Spinal cord (tissue), 10 donors: Measurements from ENCODE around the gene CDC42BPG. TPM values are rescaled to one million over a fixed set of nuclear protein-coding genes. Genes with fewer than 3 reads are reported as not detected.
"Not testable (repeated sequence)": the region's sequence is repeated elsewhere in the genome, so short reads cannot be mapped to it uniquely, and the experiment has no call there.

Experiments used
- DNase-seq, 6 donors: peaks; one replicate each; pipeline versions ENCODE4 v3.0.0 to v3.0.0-alpha.2; 2013 to 2015; ENCODE audit warnings: low spot score in 6 of 6, low read depth in 4 of 6
- H3K27ac ChIP-seq: one replicate; pipeline ENCODE4 v1.5.1; 2013; ENCODE audit warnings: low read depth, low read length, control low read depth
- H3K27me3 ChIP-seq: one replicate; pipeline ENCODE4 v1.6.1; 2013; ENCODE audit warnings: low read length; ENCODE audit not compliant: control insufficient read depth, insufficient read depth
- H3K36me3 ChIP-seq: one replicate; pipeline ENCODE4 v1.6.1; 2013; ENCODE audit warnings: low read length; ENCODE audit not compliant: control insufficient read depth, insufficient read depth
- H3K4me1 ChIP-seq: one replicate; pipeline ENCODE4 v1.6.1; 2013; ENCODE audit warnings: low read length; ENCODE audit not compliant: control insufficient read depth, insufficient read depth
- H3K4me3 ChIP-seq: one replicate; pipeline ENCODE4 v1.5.1; 2013; ENCODE audit warnings: low read depth, low read length, control low read depth
- H3K9me3 ChIP-seq: one replicate; pipeline ENCODE4 v1.6.1; 2013; ENCODE audit warnings: low read length; ENCODE audit not compliant: control insufficient read depth, insufficient read depth
- WGBS: methylation state at CpG from one replicate; pipeline ENCODE4 v1.1.5; 2013; ENCODE audit warnings: missing lambda C conversion rate; ENCODE audit not compliant: insufficient coverage; 5-methylcytosine and 5-hydroxymethylcytosine counted together
- polyA plus RNA-seq, 2 donors: library from polyadenylated mRNA; unstranded; fragments of 120-200 nt; gene quantifications; one replicate each; pipeline ENCODE4 v1.2.1, GENCODE V29; 2013; ENCODE audit not compliant: insufficient read length in 2 of 2
- total RNA-seq, 2 donors: library from RNA; depleted of rRNA in 1 of 2; stranded (reverse); fragments of 120-200 nt in 1 of 2; fragments of >200 nt in 1 of 2; gene quantifications; one replicate each; pipeline versions ENCODE4 v1.2.3 to v1.2.4, GENCODE V29; 2013 to 2014
- donor health status: healthy.

The CDC42BPG gene
- total and polyA plus RNA-seq, 4 donors = 0.43 to 2.0 (median 1.1) TPM

- WGBS = 91% methylated on average over 8 of the region's 8 CpGs
- DNase-seq = no peak
- Histone ChIP-seq H3K27me3 (no peaks in the 10 kb centered on the region), H3K4me1 (peaks cover 24% of the 10 kb centered on the region), H3K27ac (no peak overlapping the region), H3K9me3 (no peaks in the 10 kb centered on the region), H3K36me3 (peaks cover 60% of the 10 kb centered on the region), H3K4me3 (no peak overlapping the region)
Observed at GRCh38 chr11:64851831-64852351, 7.4 kb upstream of the CDC42BPG start.

DNA sequence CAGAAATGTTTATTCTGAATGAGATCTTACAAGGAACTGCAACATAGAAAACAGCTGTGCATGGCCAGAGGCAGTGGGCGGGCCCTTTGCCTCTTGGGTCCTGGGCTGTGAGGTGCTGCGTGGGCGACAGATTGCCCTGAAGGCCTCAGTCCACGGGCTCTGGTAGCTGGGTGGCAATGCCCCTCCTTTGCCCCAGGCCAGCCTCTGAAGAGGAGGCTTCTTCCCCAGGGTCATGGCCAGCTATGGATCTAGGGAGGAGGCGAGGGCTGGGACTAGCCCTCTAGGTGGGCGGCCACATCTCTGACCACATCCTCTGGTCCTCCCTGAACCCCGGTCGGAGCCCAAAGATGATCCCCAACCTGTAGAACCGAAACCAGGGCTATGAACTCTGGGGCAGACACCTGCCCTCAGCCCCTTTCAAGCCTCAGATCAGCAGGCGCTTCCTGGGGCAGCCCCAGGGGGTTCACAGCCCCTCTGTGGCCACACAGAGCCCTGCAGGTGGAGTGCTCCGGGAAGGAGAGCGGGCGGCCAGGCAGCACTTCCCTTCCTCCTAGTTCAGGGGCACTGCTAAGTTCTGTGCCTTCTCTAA, 6.6 kb upstream of the CDC42BPG start:
- Histone ChIP-seq H3K4me1 (peaks cover 24% of the 10 kb centered on the region), H3K36me3 (peaks cover 52% of the 10 kb centered on the region), H3K9me3 (no peaks in the 10 kb centered on the region), H3K4me3 (no peak overlapping the region), H3K27ac (no peak overlapping the region), H3K27me3 (no peaks in the 10 kb centered on the region)
- WGBS = 63% methylated on average over 12 of the region's 13 CpGs
- no peak for DNase-seq

GRCh38 chr11:64849598-64850356, 5.3 kb upstream of the CDC42BPG start:
- H3K4me3 ChIP-seq = no peak overlapping the region
- no peak overlapping the region for H3K27ac ChIP-seq
- H3K27me3 ChIP-seq = peaks cover 2% of the 10 kb centered on the region
- H3K9me3 ChIP-seq = no peaks in the 10 kb centered on the region
- peaks cover 21% of the 10 kb centered on the region for H3K4me1 ChIP-seq
- 81% methylated on average over 8 of the region's 19 CpGs for WGBS
- H3K36me3 ChIP-seq = peaks cover 39% of the 10 kb centered on the region
- DNase-seq = peak in 1 of 6 donors; percentile 58

- peaks cover 19% of the 10 kb centered on the region for H3K4me1 ChIP-seq
- H3K36me3 ChIP-seq = peaks cover 31% of the 10 kb centered on the region
- H3K9me3 ChIP-seq = no peaks in the 10 kb centered on the region
- no peak overlapping the region for H3K27ac ChIP-seq
- H3K4me3 ChIP-seq = no peak overlapping the region
- H3K27me3 ChIP-seq = peaks cover 6% of the 10 kb centered on the region
- DNase-seq = no peak
- 60% methylated on average over 12 of the region's 16 CpGs for WGBS
Observed at GRCh38 chr11:64848826-64849597, 4.6 kb upstream of the CDC42BPG start.

- H3K27me3 ChIP-seq = peaks cover 13% of the 10 kb centered on the region
- DNase-seq = no peak
- H3K36me3 ChIP-seq = peaks cover 24% of the 10 kb centered on the region
- no peak overlapping the region for H3K4me3 ChIP-seq
- H3K27ac ChIP-seq = no peak overlapping the region
- WGBS = 73% methylated on average over 6 of the region's 6 CpGs
- peaks cover 20% of the 10 kb centered on the region for H3K4me1 ChIP-seq
- no peaks in the 10 kb centered on the region for H3K9me3 ChIP-seq
Observed at GRCh38 chr11:64848214-64848825, 3.9 kb upstream of the CDC42BPG start.

DNA sequence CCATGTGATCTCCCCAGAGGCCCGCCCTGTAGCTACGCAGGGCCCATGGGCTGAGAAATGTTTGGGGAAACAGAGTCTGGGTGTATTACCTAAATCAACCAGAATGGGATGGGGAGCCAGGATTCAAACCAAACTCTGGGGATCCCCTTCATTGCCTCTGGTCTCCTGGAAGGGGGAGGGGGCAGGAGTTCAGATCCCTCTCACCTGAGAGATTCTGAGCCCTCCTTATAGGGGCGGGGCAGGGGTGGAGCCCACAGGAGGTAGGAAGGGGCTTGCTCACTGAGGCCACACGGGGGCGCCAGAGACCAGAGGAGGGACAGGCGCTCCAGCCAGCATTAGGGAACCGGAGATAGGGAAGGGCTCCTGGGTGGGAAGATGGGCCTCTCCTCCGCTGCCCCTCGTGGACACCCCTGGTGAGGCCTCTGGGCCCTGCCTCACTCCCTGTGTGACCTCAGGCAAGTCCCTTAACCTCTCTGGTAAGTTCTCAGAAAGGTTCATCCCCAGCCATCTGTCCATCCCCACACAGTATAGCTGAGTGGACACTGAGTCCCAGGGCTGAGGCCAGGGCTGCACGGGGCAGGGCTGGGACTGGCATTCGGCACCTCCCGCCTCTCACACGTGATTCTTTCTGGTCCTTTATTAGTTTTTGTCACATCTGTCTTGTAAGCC, 2.7 kb upstream of the CDC42BPG start:
- H3K27me3 ChIP-seq = peaks cover 14% of the 10 kb centered on the region
- no peaks in the 10 kb centered on the region for H3K9me3 ChIP-seq
- DNase-seq = peak in 5 of 6 donors; percentile 77 to 96 (median 79)
- H3K4me3 ChIP-seq = no peak overlapping the region
- peaks cover 12% of the 10 kb centered on the region for H3K36me3 ChIP-seq
- H3K27ac ChIP-seq = no peak overlapping the region
- WGBS = 16% methylated on average over 9 of the region's 13 CpGs
- peaks cover 23% of the 10 kb centered on the region for H3K4me1 ChIP-seq

DNA sequence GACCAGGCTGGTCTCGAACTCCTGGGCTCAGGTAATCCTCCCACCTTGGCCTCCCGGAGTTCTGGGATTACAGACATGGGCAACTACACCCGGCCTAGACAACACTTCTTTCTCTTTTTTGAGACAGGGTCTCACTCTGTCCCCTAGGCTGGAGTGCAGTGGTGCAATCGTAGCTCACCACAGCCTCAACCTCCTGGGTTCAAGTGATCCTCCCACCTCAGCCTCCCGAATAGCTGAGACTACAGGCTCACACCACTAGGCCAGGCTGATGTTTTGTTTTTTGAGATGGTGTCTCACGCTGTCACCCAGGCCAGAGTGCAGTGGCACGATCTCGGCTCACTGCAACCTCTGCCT, 1.3 kb upstream of the CDC42BPG start:
- H3K9me3 ChIP-seq = not testable (repeated sequence)
- peaks cover 17% of the 10 kb centered on the region for H3K4me1 ChIP-seq
- 91% methylated on average over 4 of the region's 8 CpGs for WGBS

GRCh38 chr11:64845129-64845775, 799 bp upstream of the CDC42BPG start:
- Histone ChIP-seq H3K27me3 (peaks cover 14% of the 10 kb centered on the region), H3K27ac (no peak overlapping the region), H3K4me1 (peaks cover 17% of the 10 kb centered on the region), H3K9me3 (no peaks in the 10 kb centered on the region), H3K4me3 (no peak overlapping the region), H3K36me3 (peaks cover 3% of the 10 kb centered on the region)
- DNase-seq = no peak
- 18% methylated on average over 9 of the region's 9 CpGs for WGBS

More for the DNA sequence above, 1.3 kb upstream of the CDC42BPG start:
- DNase-seq, H3K27ac ChIP-seq, H3K4me3 ChIP-seq, H3K36me3 ChIP-seq: not testable (repeated sequence)
- H3K27me3 ChIP-seq = peaks cover 14% of the 10 kb centered on the region
